Measurements from ENCODE around the gene FCGR2B.
"Not testable (repeated sequence)": the region's sequence is repeated elsewhere in the genome, so short reads cannot be mapped to it uniquely, and the experiment has no call there.

The FCGR2B gene

DNA sequence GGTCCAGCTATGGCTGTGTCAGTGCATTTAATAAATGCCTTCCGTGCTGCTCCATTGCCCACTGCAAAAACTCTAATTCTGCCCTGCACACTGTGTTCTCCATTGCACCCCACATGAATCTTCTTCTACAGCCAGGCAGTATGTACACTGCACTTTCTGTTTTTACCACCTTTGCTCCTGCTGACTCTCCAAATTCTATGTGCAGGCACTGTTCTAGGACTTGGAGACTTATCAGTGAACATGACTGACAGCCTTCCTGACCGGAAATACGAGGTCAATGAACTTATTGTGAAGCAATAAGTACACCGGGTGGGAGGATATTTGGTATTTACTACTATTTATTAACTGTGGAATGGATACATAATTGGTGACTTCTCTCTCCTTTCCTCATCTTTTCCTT, 1.7 kb downstream of the FCGR2B start:
- H3K9me3 ChIP-seq (ENCODE audit: low read length); H3K4me3 ChIP-seq (ENCODE audit: low read length); H3K27me3 ChIP-seq (ENCODE audit: insufficient read depth, low read length); H3K4me1 ChIP-seq (ENCODE audit: insufficient read depth, low read length); H2AFZ ChIP-seq (ENCODE audit: low read depth, low read length); H3K36me3 ChIP-seq (ENCODE audit: insufficient read depth, low read length): not testable (repeated sequence)

DNA sequence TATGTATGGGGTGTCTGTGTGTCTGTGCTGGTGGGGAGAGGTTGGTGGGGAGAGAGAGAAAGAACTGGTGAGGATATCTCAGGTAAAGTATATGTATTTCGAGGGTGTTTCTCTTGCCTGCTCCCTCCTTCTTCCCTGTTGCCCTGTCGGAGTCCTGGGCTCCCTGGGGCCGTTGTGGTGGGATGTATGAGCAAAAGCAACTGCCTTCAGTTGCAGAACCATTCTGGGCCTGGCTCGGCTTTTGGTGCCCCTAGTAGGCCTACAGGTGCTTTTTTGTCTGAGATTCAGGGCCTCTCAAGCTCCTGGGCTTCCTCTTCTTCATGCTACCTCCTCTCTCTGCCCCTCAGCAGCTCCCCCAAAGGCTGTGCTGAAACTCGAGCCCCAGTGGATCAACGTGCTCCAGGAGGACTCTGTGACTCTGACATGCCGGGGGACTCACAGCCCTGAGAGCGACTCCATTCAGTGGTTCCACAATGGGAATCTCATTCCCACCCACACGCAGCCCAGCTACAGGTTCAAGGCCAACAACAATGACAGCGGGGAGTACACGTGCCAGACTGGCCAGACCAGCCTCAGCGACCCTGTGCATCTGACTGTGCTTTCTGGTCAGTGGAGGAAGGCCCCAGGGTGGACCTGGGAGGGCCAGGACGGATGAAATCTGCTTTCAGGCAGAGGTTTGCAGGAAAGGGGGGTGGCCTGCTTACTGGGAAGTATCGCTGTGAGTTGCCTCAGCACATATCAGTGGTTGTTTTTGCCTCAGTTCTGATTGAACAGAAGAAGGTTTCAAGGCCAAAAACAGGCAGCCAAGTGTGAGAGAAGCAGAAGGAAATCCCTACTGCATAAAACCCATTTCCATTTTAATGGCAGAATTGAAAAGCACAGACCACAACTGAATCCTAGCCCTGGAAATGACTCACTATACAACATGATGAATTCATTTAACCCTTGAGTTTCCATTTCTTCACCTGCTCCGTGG, 8.4 kb downstream of the FCGR2B start:
- not testable (repeated sequence) for H2AFZ ChIP-seq (ENCODE audit: low read depth, low read length); H3K4me3 ChIP-seq (ENCODE audit: low read length); H3K9me3 ChIP-seq (ENCODE audit: low read length); H3K4me1 ChIP-seq (ENCODE audit: insufficient read depth, low read length); H3K36me3 ChIP-seq (ENCODE audit: insufficient read depth, low read length); H3K27me3 ChIP-seq (ENCODE audit: insufficient read depth, low read length)

- not testable (repeated sequence) for H3K9me3 ChIP-seq (ENCODE audit: low read length); H3K36me3 ChIP-seq (ENCODE audit: insufficient read depth, low read length); H3K4me3 ChIP-seq (ENCODE audit: low read length); H3K4me1 ChIP-seq (ENCODE audit: insufficient read depth, low read length); H2AFZ ChIP-seq (ENCODE audit: low read depth, low read length)
- peaks cover 20% of the 10 kb centered on the region for H3K27me3 ChIP-seq (ENCODE audit: insufficient read depth, low read length)
Observed at GRCh38 chr1:161673437-161673836, 10.5 kb downstream of the FCGR2B start.

DNA sequence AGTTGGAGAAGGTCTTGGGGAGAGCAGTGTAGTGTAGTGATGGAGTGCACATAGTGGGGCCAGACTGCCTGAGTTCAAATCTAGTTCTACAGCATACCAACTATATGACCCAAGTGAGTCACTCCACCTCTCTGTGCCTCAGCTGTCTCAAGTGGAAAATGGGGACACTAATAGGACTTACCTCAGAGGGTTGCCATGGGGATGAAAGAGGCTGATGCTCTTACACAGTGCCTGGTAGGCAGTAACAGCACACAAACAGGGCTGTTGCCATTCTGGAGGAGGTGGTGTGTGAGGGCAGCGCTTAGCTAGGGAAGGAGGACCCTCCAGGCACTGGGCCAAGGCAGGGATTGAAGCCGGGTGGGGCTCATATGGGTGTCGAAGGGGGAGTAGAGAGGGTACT, 11.5 kb downstream of the FCGR2B start:
- not testable (repeated sequence) for H3K4me3 ChIP-seq (ENCODE audit: low read length); H2AFZ ChIP-seq (ENCODE audit: low read depth, low read length); H3K4me1 ChIP-seq (ENCODE audit: insufficient read depth, low read length); H3K9me3 ChIP-seq (ENCODE audit: low read length); H3K36me3 ChIP-seq (ENCODE audit: insufficient read depth, low read length)
- H3K27me3 ChIP-seq (ENCODE audit: insufficient read depth, low read length), result peaks cover 21% of the 10 kb centered on the region

DNA sequence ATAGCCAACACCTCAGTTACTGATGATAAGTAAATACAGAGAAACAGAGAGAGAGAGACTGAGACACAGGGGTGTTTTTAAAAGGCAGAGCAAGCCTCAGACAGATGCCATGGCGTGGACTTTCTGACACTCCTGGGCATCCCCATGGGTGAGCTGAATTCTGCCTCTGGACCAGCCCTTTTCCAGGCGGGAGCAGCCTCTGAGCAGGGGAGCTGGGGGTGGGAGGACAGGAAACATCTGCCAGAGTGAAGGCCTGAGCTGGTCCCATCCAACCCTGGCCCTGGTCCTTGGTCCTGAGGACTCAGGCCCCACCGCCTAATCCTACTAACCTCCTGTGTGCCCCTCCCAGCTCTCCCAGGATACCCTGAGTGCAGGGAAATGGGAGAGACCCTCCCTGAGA, 12.0 kb downstream of the FCGR2B start:
- H3K9me3 ChIP-seq (ENCODE audit: low read length); H3K4me1 ChIP-seq (ENCODE audit: insufficient read depth, low read length); H3K4me3 ChIP-seq (ENCODE audit: low read length); H2AFZ ChIP-seq (ENCODE audit: low read depth, low read length); H3K36me3 ChIP-seq (ENCODE audit: insufficient read depth, low read length): not testable (repeated sequence)
- peaks cover 21% of the 10 kb centered on the region for H3K27me3 ChIP-seq (ENCODE audit: insufficient read depth, low read length)

DNA sequence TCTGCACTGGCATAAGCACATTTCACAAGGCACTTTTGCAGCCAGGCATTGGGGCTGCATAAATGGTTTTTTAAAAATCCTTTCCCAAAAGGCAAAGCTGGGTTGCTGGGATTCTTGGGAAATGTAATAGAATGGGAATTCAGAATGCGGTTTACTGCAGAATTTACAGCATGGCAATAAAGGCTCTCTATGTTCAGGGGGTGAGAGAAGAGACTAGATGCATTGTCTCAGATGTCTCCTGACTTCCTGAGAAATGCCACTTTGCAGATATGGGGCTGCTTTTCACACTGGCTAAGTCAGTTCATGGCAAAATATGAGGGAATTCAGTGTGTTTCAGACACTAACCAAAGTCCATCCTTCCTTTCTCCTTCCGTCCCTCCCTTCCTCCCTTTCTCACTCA, 13.5 kb downstream of the FCGR2B start:
- Histone ChIP-seq H3K36me3 (ENCODE audit: insufficient read depth, low read length) (no peaks in the 10 kb centered on the region), H2AFZ (ENCODE audit: low read depth, low read length) (no peak overlapping the region), H3K4me3 (ENCODE audit: low read length) (no peak overlapping the region), H3K4me1 (ENCODE audit: insufficient read depth, low read length) (no peaks in the 10 kb centered on the region), H3K9me3 (ENCODE audit: low read length) (no peaks in the 10 kb centered on the region), H3K27me3 (ENCODE audit: insufficient read depth, low read length) (peaks cover 19% of the 10 kb centered on the region)

DNA sequence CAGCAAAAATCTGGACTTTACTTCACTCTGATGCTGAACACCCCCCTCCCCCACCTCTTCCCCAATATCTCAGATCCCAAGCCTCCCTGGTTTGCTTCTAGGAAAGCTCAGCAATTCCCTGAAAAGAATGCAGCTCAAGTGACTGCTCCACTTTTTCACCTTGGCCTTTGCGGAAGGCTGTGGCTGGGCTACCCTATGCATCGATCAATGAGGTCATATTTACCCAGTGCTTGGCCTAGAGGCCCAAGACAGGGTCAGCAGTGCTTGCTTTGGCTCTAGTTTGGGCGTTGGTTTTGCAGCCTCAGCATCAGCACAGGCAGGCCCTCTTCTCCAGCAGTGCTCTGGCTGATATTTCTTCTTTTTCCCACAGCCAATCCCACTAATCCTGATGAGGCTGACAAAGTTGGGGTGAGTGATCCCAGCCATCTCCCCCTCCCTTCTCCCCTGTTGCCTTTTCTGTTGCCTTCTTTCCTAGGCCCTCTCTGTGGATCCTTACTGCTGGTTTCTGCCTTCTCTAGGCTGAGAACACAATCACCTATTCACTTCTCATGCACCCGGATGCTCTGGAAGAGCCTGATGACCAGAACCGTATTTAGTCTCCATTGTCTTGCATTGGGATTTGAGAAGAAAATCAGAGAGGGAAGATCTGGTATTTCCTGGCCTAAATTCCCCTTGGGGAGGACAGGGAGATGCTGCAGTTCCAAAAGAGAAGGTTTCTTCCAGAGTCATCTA, 14.2 kb downstream of the FCGR2B start:
- no peaks in the 10 kb centered on the region for H3K36me3 ChIP-seq (ENCODE audit: insufficient read depth, low read length)
- no peaks in the 10 kb centered on the region for H3K4me1 ChIP-seq (ENCODE audit: insufficient read depth, low read length)
- H3K9me3 ChIP-seq (ENCODE audit: low read length), result no peaks in the 10 kb centered on the region
- no peak overlapping the region for H3K4me3 ChIP-seq (ENCODE audit: low read length)
- no peak overlapping the region for H2AFZ ChIP-seq (ENCODE audit: low read depth, low read length)
- H3K27me3 ChIP-seq (ENCODE audit: insufficient read depth, low read length), result peaks cover 19% of the 10 kb centered on the region

DNA sequence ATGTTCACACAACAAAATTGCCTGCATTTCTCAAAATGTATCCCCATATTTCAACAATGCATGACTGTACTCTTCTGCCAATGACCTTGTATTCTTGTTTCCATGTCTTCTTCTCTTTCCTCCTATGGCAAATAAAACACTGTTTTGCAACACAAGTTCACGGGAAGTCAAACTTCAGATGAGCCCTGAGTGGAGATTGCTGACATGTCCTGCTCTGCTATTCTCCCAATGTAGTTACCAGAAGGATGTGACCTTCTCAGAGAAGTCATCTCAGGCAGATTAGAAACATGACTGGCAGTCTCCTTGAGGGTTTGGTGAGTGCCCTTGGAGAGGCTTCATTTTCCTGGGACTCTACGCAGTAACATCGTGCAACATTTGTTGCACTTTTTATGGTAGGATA, 15.6 kb downstream of the FCGR2B start:
- Histone ChIP-seq H3K4me3 (ENCODE audit: low read length) (no peak overlapping the region), H3K9me3 (ENCODE audit: low read length) (no peaks in the 10 kb centered on the region)

DNA sequence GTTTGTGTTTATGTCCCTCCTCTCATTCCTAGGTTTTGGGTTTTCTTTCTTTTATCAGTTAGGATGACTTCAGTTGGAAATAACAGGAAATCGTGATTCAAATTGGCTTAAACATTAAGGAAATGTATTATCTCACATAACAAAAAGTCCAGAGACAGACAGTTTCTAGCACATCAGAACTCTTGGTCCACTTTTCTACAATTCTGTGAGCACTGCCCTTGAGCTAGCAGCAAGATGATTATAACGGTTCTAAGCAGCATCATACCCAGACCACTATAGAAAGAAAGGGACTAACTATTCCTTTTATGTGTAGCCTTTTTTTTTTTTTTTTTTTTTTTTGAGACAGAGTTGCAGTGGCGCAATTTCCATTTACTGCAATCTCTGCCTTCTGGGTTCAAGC, 18.9 kb downstream of the FCGR2B start:
- H3K36me3 ChIP-seq (ENCODE audit: insufficient read depth, low read length), result no peaks in the 10 kb centered on the region
- H3K4me3 ChIP-seq (ENCODE audit: low read length), result no peak overlapping the region
- no peaks in the 10 kb centered on the region for H3K4me1 ChIP-seq (ENCODE audit: insufficient read depth, low read length)
- no peak overlapping the region for H2AFZ ChIP-seq (ENCODE audit: low read depth, low read length)
- H3K9me3 ChIP-seq (ENCODE audit: low read length), result no peaks in the 10 kb centered on the region
- H3K27me3 ChIP-seq (ENCODE audit: insufficient read depth, low read length), result peaks cover 17% of the 10 kb centered on the region

More for the DNA sequence above, 15.6 kb downstream of the FCGR2B start:
- Histone ChIP-seq H3K36me3 (ENCODE audit: insufficient read depth, low read length) (no peaks in the 10 kb centered on the region), H2AFZ (ENCODE audit: low read depth, low read length) (no peak overlapping the region), H3K27me3 (ENCODE audit: insufficient read depth, low read length) (peaks cover 19% of the 10 kb centered on the region), H3K4me1 (ENCODE audit: insufficient read depth, low read length) (no peaks in the 10 kb centered on the region)

- no peak overlapping the region for H2AFZ ChIP-seq (ENCODE audit: low read depth, low read length)
- no peaks in the 10 kb centered on the region for H3K9me3 ChIP-seq (ENCODE audit: low read length)
- no peaks in the 10 kb centered on the region for H3K4me1 ChIP-seq (ENCODE audit: insufficient read depth, low read length)
- H3K4me3 ChIP-seq (ENCODE audit: low read length), result no peak overlapping the region
- H3K36me3 ChIP-seq (ENCODE audit: insufficient read depth, low read length), result no peaks in the 10 kb centered on the region
- peaks cover 6% of the 10 kb centered on the region for H3K27me3 ChIP-seq (ENCODE audit: insufficient read depth, low read length)
Observed at GRCh38 chr1:161688946-161689345, 26.0 kb downstream of the FCGR2B start.

DNA sequence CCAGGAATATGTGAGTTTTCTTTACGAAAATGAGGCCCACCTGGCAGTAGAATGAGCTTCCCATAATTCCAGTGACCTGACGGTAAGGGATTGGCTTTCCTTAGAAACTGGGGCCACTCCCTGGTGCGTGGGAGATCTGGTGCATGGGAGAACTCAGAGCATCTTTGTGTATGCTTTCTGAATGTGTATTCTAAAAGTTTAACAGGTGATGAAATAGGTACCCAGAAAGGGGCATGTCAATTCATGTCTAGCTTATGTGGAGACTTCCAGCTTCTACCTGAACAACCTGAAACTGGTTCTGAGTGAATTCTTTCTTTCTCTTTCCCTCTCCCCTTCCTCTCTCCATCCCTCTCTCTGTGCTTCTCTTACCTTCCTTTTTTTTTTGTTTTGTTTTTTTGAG, 28.9 kb downstream of the FCGR2B start:
- Histone ChIP-seq H3K4me3 (ENCODE audit: low read length) (no peak overlapping the region), H3K9me3 (ENCODE audit: low read length) (no peaks in the 10 kb centered on the region), H3K27me3 (ENCODE audit: insufficient read depth, low read length) (no peaks in the 10 kb centered on the region), H2AFZ (ENCODE audit: low read depth, low read length) (no peak overlapping the region), H3K4me1 (ENCODE audit: insufficient read depth, low read length) (no peaks in the 10 kb centered on the region), H3K36me3 (ENCODE audit: insufficient read depth, low read length) (no peaks in the 10 kb centered on the region)

DNA sequence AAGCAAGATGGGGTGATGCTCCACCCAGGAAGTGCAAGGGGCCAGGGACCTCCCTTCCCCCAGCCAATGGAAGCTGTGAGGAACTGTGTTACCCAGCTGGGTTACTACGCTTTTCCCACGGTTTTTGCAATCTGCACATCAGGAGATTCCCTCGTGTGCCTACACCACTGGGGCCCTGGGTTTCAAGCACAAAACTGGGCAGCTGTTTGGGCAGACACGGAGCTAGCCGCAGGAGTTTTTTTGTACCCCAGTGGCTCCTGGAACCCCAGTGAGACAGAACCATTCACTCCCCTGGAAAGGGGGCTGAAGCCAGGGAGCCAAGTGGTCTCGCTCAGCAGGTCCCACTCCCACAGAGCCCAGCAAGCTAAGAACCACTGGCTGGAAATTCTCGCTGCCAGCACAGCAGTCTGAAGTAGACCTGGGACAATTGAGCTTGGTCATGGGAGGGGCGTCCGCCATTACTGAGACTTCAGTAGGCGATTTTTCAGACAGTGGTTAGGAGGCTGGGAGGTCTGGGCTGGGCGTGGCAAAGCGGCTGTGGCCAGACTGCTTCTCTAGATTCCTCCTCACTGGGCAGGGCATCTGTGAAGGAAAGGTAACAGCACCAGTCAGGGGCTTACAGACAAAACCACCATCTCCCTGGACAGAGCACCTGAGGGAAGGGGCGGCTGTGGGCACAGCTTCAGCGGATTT, 30.2 kb downstream of the FCGR2B start:
- not testable (repeated sequence) for H3K4me3 ChIP-seq (ENCODE audit: low read length); H3K9me3 ChIP-seq (ENCODE audit: low read length); H3K27me3 ChIP-seq (ENCODE audit: insufficient read depth, low read length); H3K36me3 ChIP-seq (ENCODE audit: insufficient read depth, low read length); H3K4me1 ChIP-seq (ENCODE audit: insufficient read depth, low read length); H2AFZ ChIP-seq (ENCODE audit: low read depth, low read length)

DNA sequence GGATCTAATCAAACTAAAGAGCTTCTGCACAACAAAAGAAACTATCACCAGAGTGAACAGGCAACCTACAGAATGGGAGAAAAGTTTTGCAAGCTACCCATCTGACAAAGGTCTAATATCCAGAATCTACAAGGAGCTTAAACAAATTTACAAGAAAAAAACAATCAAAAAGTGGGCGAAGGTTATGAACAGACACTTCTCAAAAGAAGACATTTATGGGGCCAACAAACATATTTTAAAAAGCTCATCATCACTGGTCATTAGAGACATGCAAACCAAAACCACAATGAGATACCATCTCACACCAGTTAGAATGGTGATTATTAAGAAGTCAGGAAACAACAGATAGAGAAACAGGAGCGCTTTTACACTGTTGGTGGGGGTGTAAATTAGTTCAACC, 35.4 kb downstream of the FCGR2B start:
- H3K36me3 ChIP-seq (ENCODE audit: insufficient read depth, low read length); H3K4me1 ChIP-seq (ENCODE audit: insufficient read depth, low read length); H3K27me3 ChIP-seq (ENCODE audit: insufficient read depth, low read length); H3K9me3 ChIP-seq (ENCODE audit: low read length); H2AFZ ChIP-seq (ENCODE audit: low read depth, low read length); H3K4me3 ChIP-seq (ENCODE audit: low read length): not testable (repeated sequence)

Measured in neuron (in vitro differentiated cells).